BJ (cell line): ENCODE results near the gene PTGDS. TPM values are rescaled to one million over a fixed set of nuclear protein-coding genes. Genes with fewer than 3 reads are reported as not detected.

ENCODE experiments used
- CTCF ChIA-PET: fragments of 350-600 bp; formaldehyde crosslinking; extraction: SDS; loops from one replicate; lab custom pipeline; 2021; ENCODE audit warnings: antibody characterized with exemption, inconsistent platforms; lab: Yijun Ruan, JAX
- POLR2A ChIA-PET: fragments of 300-600 bp; sonication (Branson Sonifier 250); formaldehyde crosslinking; extraction: SDS; loops from one replicate; lab custom pipeline; 2021; ENCODE audit warnings: antibody characterized with exemption; lab: Charles Lee
- DNase-seq: peaks from one replicate; pipeline ENCODE4 v3.0.0-alpha.2; 2011; ENCODE audit warnings: low read depth
- H3K27me3 ChIP-seq: 2 replicates; pipeline ENCODE4 v1.6.0; 2011; ENCODE audit warnings: low read length; ENCODE audit not compliant: control insufficient read depth, insufficient read depth
- H3K36me3 ChIP-seq: 2 replicates; pipeline ENCODE4 v1.5.1; 2011; ENCODE audit warnings: low read length; ENCODE audit not compliant: control insufficient read depth, insufficient read depth
- H3K4me3 ChIP-seq: 2 replicates; pipeline ENCODE4 v1.5.1; 2011; ENCODE audit warnings: low read depth, mild to moderate bottlenecking, control low read depth, low read length
- polyA plus RNA-seq: library from polyadenylated mRNA; depleted of rRNA; stranded (reverse); fragments of >200 nt; gene quantifications from 2 replicates; pipeline ENCODE4 v1.2.3, GENCODE V29; 2011
- TF ChIP-seq, protein P1 (sequence below): IDR thresholded peaks from 2 replicates; pipeline ENCODE4 v1.5.1; 2011; ENCODE audit warnings: low read depth, mild to moderate bottlenecking, control low read depth, inconsistent platforms, low read length, moderate library complexity; ENCODE audit not compliant: insufficient read depth

The PTGDS gene
- polyA plus RNA-seq, 1 experiment = 0.58 TPM

DNA sequence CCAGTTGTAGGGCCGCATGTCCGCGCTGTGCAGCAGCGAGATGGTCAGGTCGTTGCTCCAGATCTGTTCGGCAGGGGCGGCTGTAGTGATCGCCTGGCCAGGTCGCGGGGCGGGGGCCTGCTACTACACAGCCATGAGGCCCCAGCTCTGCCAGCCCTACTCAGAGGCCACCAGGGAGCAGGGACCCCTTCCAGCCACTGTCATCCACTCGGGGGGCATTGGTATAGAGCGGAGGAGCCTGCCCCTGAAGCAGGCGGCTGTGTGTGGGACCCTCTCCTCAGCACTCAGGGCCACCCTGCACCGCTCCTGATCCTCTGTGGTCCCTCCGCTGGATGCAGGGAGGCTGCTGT, 34.4 kb upstream of the PTGDS start:
- peak overlapping the region; percentile 96 for H3K4me3 ChIP-seq
- ChIA-PET POLR2A (no interaction called here), CTCF (interaction anchor here (1.4 kb wide), 1 partner anchor 23 kb away, joined by 4 read pairs; no protein-coding TSS in a partner anchor)
- peaks cover 26% of the 10 kb centered on the region for H3K36me3 ChIP-seq
- H3K27me3 ChIP-seq = no peaks in the 10 kb centered on the region
- TF ChIP-seq, protein P1, sequence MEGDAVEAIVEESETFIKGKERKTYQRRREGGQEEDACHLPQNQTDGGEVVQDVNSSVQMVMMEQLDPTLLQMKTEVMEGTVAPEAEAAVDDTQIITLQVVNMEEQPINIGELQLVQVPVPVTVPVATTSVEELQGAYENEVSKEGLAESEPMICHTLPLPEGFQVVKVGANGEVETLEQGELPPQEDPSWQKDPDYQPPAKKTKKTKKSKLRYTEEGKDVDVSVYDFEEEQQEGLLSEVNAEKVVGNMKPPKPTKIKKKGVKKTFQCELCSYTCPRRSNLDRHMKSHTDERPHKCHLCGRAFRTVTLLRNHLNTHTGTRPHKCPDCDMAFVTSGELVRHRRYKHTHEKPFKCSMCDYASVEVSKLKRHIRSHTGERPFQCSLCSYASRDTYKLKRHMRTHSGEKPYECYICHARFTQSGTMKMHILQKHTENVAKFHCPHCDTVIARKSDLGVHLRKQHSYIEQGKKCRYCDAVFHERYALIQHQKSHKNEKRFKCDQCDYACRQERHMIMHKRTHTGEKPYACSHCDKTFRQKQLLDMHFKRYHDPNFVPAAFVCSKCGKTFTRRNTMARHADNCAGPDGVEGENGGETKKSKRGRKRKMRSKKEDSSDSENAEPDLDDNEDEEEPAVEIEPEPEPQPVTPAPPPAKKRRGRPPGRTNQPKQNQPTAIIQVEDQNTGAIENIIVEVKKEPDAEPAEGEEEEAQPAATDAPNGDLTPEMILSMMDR = no peak
- DNase-seq = no peak

DNA sequence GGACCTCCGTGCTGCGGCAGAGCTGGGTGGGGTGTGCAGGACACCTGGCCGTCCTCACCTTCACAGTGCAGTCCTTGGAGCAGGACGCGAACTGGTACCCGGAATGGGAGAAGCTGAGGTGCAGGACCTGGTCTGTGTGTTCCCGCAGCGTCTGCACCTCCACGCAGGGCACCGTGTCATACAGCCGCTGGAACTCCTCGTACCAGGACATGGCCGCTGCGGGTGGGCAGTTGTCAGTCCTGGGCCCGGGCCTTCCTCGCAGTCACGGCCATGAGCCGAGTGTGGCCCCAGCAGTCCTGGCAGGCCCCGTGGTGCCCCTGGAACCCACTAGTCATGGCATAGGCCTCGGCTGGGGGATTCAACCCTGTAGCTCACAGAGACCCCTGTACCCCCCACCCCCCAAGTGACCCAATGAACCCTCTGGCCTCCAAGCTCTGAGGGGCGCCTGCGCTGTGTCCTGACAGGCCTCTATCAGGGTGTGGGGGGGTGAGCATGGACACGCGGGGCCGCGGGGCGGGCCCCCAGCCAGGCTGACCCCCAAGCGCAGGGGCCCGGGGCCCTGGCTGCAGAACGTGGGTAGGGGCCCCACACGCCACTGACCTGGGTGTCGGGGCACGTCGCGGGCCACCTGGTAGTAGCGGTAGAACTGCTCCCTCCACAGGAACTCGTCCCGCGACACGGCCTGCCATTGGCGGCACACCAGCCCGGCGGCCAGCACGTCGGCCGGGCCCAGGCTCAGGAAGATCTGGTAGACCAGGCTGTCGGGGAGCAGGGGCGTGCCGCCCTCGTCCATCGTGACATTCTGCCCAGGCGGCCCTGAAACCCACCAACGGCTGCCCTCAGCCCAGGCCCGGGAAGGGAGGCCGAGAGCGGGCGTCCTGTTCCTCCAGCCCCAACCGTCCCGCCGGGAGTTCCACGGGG, 33.8 kb upstream of the PTGDS start:
- peaks cover 26% of the 10 kb centered on the region for H3K36me3 ChIP-seq
- H3K4me3 ChIP-seq = peak overlapping the region; percentile 96
- H3K27me3 ChIP-seq = no peaks in the 10 kb centered on the region
- POLR2A ChIA-PET = no interaction called here
- CTCF ChIA-PET = interaction anchor here (0.6 to 1.5 kb wide), 8 partner anchors 11 to 92 kb away, joined by 3 to 8 read pairs (median 3); partner anchors contain the start of gene CLIC3
- TF ChIP-seq, protein P1 = no peak
- no peak for DNase-seq

DNA sequence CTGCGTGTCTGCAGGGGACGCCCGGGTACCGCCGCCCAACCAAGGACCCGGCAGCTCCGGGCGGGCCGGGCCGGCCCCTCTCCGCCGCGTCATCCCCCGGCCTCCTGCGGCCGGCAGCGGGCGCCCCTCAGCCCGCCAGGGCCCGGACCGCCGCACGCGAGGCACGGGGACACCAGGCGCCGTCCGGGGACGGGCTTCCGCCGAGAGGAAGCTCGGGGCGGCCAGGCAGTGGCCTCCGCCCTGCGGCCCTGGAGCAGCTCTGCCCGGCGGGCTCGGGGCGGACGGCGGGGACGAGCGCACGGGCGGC, 33.1 kb upstream of the PTGDS start:
- CTCF ChIA-PET = interaction anchor here (0.6 to 1.5 kb wide), 8 partner anchors 10 to 91 kb away, joined by 3 to 8 read pairs (median 3); partner anchors contain the start of gene CLIC3
- H3K36me3 ChIP-seq = peaks cover 26% of the 10 kb centered on the region
- DNase-seq = no peak
- TF ChIP-seq, protein P1 = no peak
- H3K4me3 ChIP-seq = peak overlapping the region; percentile 96
- H3K27me3 ChIP-seq = no peaks in the 10 kb centered on the region
- POLR2A ChIA-PET = no interaction called here

DNA sequence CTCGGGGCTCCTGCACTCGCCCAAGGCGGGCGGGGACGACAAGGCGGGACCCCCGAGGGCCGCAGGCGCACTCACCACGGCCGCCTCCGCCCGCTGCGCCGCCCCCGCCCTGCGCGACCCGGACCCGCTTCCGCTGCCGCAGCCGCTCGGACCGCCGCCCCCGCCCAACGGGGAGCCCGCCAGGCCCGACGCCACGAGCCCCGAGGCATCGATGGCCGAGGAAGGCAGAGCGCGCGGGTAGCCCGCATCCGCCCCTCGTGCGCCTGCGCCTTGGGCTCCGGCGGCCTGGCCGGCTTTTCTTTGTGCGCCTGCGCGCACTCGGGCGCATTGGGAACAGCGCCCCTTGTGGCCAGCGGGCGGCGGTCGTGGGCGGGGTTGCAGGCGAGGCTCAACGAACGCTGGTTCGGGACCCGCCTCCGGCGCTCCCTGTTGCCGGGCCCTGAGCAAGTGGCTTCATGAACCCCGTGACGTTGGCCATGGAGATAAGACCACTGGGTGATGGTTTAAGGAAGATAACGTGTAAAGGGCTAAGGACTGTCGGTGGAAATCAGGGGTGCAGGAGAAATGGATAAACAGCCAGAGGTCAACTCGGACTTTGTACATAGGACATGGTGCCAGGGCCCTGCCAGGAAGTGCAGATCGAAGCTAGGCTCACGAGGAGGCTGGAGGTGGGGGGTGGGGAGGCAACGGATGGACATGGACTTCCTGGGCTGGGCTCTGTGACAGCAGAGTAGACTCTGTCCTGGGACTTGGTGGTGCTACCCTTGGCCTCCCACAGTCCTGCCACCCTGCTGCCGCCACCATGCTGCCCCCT, 32.6 kb upstream of the PTGDS start, which contains the start of the genes C8G and FBXW5:
Gene C8G (plus strand): TSS at position 725 of the 814 bp plus-strand sequence. CDS start 78 bp downstream, at position 803.
Gene FBXW5 (minus strand): TSS at position 220 of the 814 bp plus-strand sequence. CDS start 655 bp downstream, outside the sequence.
- ChIA-PET CTCF (interaction anchor here (0.6 to 4.1 kb wide), 10 partner anchors 9 to 91 kb away, joined by 3 to 118 read pairs (median 3); partner anchors contain the start of genes CLIC3 and FUT7), POLR2A (no interaction called here)
- TF ChIP-seq, protein P1 = peak; percentile 93
- Histone ChIP-seq H3K36me3 (peaks cover 26% of the 10 kb centered on the region), H3K27me3 (no peaks in the 10 kb centered on the region), H3K4me3 (peak within 1 kb of the TSS; percentile 96)
- peak; percentile 25 for DNase-seq
